NCI-H128 (cell line): ENCODE data around the gene HSPB1.
"Not testable (repeated sequence)": the region's sequence is repeated elsewhere in the genome, so short reads cannot be mapped to it uniquely, and the experiment has no call there.

Source experiments
- DNase-seq: peaks from one replicate; lab custom pipeline; 2025; ENCODE audit not compliant: unreplicated experiment; lab: John Stamatoyannopoulos, UW

Gene HSPB1

GRCh38 chr7:76330261-76330660 lies 27.8 kb downstream of the HSPB1 start:
- DNase-seq, result no peak

GRCh38 chr7:76330673-76331072 lies 28.2 kb downstream of the HSPB1 start:
- DNase-seq, result no peak

- DNase-seq, result no peak
Observed at GRCh38 chr7:76332078-76332477, 29.6 kb downstream of the HSPB1 start.

- no peak for DNase-seq
Observed at GRCh38 chr7:76333511-76334101, 31.1 kb downstream of the HSPB1 start.

GRCh38 chr7:76334320-76334967 lies 32.0 kb downstream of the HSPB1 start:
- DNase-seq, result no peak

- not testable (repeated sequence) for DNase-seq
Observed at GRCh38 chr7:76335417-76335816, 32.9 kb downstream of the HSPB1 start.

GRCh38 chr7:76336094-76336493 lies 33.6 kb downstream of the HSPB1 start:
- DNase-seq, result no peak

GRCh38 chr7:76337147-76337546 lies 34.7 kb downstream of the HSPB1 start:
- no peak for DNase-seq

GRCh38 chr7:76338298-76339084 lies 36.0 kb downstream of the HSPB1 start:
- no peak for DNase-seq

- DNase-seq, result no peak
Observed at GRCh38 chr7:76340617-76341131, 38.2 kb downstream of the HSPB1 start.

- DNase-seq, result no peak
Observed at GRCh38 chr7:76342222-76342621, 39.7 kb downstream of the HSPB1 start.

- DNase-seq, result no peak
Observed at GRCh38 chr7:76343294-76343930, 40.9 kb downstream of the HSPB1 start.

GRCh38 chr7:76343931-76344321 lies 41.5 kb downstream of the HSPB1 start:
- no peak for DNase-seq

- no peak for DNase-seq
Observed at GRCh38 chr7:76346097-76346496, 43.6 kb downstream of the HSPB1 start.

- DNase-seq, result no peak
Observed at GRCh38 chr7:76346778-76347177, 44.3 kb downstream of the HSPB1 start.

- DNase-seq, result no peak
Observed at GRCh38 chr7:76347710-76348109, 45.2 kb downstream of the HSPB1 start.

GRCh38 chr7:76349313-76349885 lies 46.9 kb downstream of the HSPB1 start:
- DNase-seq, result no peak

GRCh38 chr7:76351372-76351771 lies 48.9 kb downstream of the HSPB1 start:
- no peak for DNase-seq

GRCh38 chr7:76352193-76352592 lies 49.7 kb downstream of the HSPB1 start:
- DNase-seq, result no peak

GRCh38 chr7:76353744-76354143 lies 51.3 kb downstream of the HSPB1 start:
- DNase-seq, result no peak
